Ramos (cell line): ENCODE results near the gene FHL5.
"Not testable (repeated sequence)": the region's sequence is repeated elsewhere in the genome, so short reads cannot be mapped to it uniquely, and the experiment has no call there.

Experiments used
- in situ Hi-C: fragments of 300-500 bp; cut with MboI; formaldehyde crosslinking; loops from one replicate; pipeline ENCODE4 v1.14.3; 2022; ENCODE audit warnings: low sequenced_read_pairs; ENCODE audit not compliant: unreplicated experiment

FHL5 gene, protein sequence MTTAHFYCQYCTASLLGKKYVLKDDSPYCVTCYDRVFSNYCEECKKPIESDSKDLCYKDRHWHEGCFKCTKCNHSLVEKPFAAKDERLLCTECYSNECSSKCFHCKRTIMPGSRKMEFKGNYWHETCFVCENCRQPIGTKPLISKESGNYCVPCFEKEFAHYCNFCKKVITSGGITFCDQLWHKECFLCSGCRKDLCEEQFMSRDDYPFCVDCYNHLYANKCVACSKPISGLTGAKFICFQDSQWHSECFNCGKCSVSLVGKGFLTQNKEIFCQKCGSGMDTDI

DNA sequence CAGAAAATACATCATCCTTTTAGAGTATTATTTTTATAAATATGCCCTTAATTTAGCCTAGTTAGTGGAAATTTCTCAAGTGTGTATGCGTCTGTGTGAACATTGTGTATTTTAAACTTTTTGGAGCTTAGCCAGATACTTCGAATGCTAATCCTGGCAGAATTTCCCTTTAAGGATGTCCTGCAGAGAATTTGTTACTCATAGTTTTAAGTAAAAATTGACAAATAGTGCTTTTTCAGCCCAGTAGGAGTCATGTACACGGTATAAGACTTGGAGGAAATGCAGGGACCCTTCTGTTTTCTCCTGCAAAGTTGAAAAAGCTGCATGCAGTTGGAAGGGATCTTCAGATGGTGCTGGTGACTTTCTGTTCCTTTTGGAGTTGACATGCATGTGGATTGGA, at the start of gene FHL5:
FHL5 (plus strand) TSS at position 243 of the 400 bp plus-strand sequence. CDS start 40,486 bp downstream, outside the sequence.
- in situ Hi-C loops, result no loop called here

GRCh38 chr6:96520171-96521115, 42.5 kb upstream of the FHL5 start:
- in situ Hi-C loops, result no loop called here

- in situ Hi-C loops, result no loop called here
Measured at GRCh38 chr6:96521306-96521643, 41.7 kb upstream of the FHL5 start.

DNA sequence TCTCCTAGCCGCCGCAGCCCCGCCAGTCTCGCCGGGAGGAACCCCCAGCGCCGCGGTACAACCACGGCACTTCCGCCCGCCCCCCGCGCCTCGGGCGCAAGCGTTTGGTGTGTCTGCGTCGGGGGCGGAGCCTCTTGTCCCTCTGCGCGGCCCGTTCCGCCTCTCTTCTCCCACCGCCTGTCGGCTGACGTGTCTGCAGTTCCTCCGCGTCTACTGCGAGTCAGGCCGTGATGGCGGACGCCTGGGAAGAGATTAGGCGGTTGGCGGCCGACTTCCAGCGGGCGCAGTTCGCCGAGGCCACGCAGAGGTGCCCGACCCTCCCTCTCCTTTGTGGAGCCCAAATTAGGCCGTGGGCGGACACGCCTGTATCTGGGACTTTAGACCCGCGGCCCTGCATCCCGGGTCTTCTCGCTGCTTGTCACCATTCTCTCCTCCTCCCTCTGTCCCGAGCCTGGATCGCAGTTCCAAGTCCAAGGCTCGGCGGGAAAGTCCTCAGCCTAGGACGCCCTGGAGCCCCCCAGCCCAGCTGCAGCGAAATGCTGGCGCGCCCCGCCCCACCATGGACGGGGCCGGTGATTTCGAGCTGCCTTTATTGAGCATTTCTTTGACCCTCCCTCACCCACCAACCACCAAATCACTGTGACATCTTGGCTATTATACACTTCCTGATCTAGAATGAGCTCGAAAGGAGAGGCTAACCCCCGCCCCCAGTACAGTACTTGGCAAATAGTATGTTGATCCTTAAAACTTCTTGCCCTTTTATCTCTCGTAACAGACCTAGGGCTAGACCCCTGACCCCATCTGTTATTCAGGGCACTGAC, 41.1 kb upstream of the FHL5 start, which contains the start of gene UFL1:
UFL1 (plus strand) TSS at position 163 of the 821 bp plus-strand sequence; CDS start at position 231, 68 bp downstream.
- in situ Hi-C loops, result no loop called here

DNA sequence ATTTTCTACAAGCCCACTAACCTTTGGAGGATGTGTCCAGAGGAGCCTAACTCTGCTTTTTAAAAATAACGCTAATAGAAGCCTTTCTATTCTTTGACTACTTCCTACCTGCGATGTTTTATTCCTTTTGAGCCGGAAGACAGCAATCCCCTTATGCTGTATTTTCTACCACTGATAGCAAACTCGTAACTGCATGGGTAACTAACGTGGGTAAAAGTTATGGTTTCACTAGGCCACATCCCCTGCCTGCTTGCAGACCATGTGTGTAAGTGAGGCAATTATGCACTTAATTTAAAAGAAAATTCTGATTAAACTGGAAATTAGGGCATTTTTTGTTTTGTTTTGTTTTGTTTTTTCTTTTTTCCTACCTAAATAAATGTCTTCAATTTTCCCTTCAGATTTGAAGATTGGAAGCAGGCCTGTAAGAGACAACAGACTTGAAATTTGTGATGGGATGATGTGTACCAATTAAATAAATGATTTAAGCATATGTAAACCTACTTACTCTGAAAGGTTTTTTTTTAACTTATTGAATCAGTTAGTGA, 40.4 kb upstream of the FHL5 start:
- in situ Hi-C loops, result no loop called here

DNA sequence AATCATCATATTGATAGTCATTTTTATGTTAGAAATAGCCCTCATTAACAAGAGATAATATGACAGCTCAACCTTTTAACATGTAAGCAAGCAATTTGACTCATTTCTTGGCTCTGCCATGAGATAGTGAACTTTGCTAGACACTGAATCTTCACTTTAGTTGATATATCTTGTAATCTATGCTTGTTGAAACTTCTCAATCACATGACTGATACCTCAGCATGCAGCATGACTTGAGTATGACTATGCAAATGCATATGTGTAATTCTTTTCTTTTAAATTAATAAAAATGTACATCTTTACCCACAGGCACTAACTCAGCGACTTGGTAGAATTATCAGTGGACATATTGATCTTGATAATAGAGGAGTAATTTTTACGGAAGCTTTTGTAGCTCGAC, 34.7 kb upstream of the FHL5 start:
- in situ Hi-C loops, result loop anchor here (25.0 kb wide), 1 partner anchor 359 kb away; the partner anchor contains the start of gene NDUFAF4

DNA sequence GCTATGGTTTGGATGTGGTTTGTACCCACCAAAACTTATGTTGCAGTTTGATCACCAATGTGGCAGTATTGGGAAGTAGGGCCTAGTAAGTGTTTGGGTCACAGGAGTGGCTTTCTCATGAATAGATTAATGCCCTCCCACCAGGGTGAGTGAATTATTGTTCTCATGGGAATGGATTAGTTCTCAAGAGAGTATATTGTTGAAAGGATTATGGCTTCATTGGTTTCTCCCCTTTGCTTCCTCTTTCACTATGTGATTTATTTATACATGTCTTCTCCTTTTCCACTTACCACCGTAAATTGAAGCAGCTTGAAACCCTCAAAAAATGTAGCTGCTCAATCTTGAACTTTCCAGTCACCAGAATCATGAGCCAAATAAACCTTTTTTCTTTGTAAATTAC, 30.5 kb upstream of the FHL5 start:
- in situ Hi-C loops, result loop anchor here (10.0 to 25.0 kb wide), 2 partner anchors 355 to 522 kb away; partner anchors contain the start of gene NDUFAF4

- in situ Hi-C loops, result loop anchor here (10.0 to 25.0 kb wide), 2 partner anchors 350 to 517 kb away; partner anchors contain the start of gene NDUFAF4
Measured at GRCh38 chr6:96537726-96538125, 25.2 kb upstream of the FHL5 start.

DNA sequence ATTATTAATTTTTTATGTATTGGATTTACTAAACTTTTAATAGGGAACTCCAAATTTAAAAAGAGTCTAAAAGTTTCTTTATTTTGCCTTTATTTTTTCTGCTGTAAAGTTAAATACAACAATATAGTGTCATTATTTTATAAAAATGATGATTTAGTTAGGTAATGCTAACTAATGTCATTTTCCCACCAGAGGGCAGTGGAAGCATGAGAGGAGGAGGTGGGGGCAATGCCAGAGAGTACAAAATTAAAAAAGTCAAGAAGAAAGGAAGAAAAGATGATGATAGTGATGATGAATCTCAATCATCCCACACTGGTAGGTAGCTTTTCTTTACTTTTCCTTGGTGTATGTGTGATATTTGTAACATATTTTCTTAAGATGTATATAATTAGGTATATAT, 20.2 kb upstream of the FHL5 start:
- in situ Hi-C loops, result loop anchor here (25.0 kb wide), 1 partner anchor 345 kb away; the partner anchor contains the start of gene NDUFAF4

- in situ Hi-C loops, result loop anchor here (25.0 kb wide), 1 partner anchor 341 kb away; the partner anchor contains the start of gene NDUFAF4
Measured at GRCh38 chr6:96545882-96546281, 17.0 kb upstream of the FHL5 start.

- in situ Hi-C loops, result loop anchor here (25.0 kb wide), 1 partner anchor 340 kb away; the partner anchor contains the start of gene NDUFAF4
Measured at GRCh38 chr6:96547654-96548053, 15.3 kb upstream of the FHL5 start.

DNA sequence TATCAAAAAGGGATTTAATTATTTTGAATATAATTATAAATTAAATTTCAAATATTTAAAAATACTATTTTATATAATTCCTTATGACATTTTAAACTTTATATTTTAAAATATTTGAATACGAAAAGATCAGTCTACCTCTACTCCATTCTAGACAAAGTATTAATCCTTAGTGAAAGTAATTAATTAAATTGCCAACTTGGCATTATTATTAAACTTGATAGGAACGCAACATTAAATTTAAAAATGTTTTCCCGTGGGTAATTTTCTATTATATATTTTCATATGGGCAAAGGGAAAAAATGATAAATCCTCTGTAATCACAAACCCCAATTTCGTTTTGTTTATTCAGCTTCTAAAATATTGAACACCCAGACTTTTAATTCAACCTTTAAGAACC, 8.4 kb upstream of the FHL5 start:
- in situ Hi-C loops, result no loop called here

- in situ Hi-C loops, result not testable (repeated sequence)
Measured at GRCh38 chr6:96559740-96560139, 3.2 kb upstream of the FHL5 start.

- in situ Hi-C loops, result no loop called here
Measured at GRCh38 chr6:96563853-96564252, 925 bp downstream of the FHL5 start.

DNA sequence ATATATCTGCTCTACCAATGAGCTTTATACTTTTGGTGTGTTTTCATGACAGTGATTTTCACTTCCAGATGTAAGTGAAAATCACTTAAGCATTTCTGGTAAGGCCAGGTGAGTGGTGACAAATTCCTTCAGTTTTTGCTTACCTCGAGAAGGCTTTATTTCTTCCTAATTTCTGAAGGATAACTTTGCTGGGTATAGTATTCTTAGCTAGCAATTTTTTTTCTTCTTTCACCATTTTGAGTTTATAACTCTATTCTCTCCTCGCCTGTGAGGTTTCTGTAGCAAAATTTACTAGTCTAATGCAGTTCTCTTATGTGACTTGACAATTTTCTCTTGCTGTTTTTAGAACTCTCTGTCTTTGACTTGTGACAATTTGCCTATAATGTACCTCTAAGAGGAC, 7.1 kb downstream of the FHL5 start:
- in situ Hi-C loops, result no loop called here

DNA sequence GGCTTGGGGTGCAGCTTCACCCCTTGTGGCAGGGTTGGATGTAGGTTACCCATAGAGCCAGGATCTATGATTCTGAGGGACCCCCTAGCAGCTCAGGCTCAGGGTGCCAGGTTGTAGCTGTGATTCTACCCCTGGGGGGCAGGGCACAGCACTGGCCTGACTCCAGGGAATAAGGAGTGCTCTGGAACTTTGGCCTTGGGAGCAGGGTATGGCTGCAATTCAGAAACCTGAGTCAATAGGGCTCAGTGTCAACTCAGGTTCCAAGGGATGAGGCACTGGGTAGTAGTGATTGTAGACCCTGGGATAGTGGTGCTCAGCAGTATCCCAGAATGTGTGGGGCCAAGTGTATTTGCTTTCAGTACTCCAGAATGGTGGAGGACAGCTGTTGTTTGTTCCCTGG, 8.6 kb downstream of the FHL5 start:
- in situ Hi-C loops, result no loop called here

- in situ Hi-C loops, result no loop called here
Measured at GRCh38 chr6:96575359-96575758, 12.4 kb downstream of the FHL5 start.

GRCh38 chr6:96576221-96576620, 13.3 kb downstream of the FHL5 start:
- in situ Hi-C loops, result no loop called here

- in situ Hi-C loops, result no loop called here
Measured at GRCh38 chr6:96582021-96582420, 19.1 kb downstream of the FHL5 start.

GRCh38 chr6:96582436-96582835, 19.5 kb downstream of the FHL5 start:
- in situ Hi-C loops, result no loop called here
